Measurements from ENCODE around the gene TRMT44.
"Not testable (repeated sequence)": the region's sequence is repeated elsewhere in the genome, so short reads cannot be mapped to it uniquely, and the experiment has no call there.

TRMT44 gene

GRCh38 chr4:8414377-8414776, 26.2 kb upstream of the TRMT44 start:
- H3K27ac ChIP-seq (ENCODE audit: low read length) = no peak overlapping the region
- H4K20me1 ChIP-seq (ENCODE audit: insufficient read depth, low read length) = peaks cover 14% of the 10 kb centered on the region
- no peak overlapping the region for H2AFZ ChIP-seq (ENCODE audit: low read depth, low read length)
- H3K27me3 ChIP-seq (ENCODE audit: low read depth, low read length) = no peaks in the 10 kb centered on the region
- no peak overlapping the region for H3K4me2 ChIP-seq (ENCODE audit: low read length)
- TF ChIP-seq, protein P1, sequence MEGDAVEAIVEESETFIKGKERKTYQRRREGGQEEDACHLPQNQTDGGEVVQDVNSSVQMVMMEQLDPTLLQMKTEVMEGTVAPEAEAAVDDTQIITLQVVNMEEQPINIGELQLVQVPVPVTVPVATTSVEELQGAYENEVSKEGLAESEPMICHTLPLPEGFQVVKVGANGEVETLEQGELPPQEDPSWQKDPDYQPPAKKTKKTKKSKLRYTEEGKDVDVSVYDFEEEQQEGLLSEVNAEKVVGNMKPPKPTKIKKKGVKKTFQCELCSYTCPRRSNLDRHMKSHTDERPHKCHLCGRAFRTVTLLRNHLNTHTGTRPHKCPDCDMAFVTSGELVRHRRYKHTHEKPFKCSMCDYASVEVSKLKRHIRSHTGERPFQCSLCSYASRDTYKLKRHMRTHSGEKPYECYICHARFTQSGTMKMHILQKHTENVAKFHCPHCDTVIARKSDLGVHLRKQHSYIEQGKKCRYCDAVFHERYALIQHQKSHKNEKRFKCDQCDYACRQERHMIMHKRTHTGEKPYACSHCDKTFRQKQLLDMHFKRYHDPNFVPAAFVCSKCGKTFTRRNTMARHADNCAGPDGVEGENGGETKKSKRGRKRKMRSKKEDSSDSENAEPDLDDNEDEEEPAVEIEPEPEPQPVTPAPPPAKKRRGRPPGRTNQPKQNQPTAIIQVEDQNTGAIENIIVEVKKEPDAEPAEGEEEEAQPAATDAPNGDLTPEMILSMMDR (IDR thresholded peaks at IDR 0.05; ENCODE audit: low read depth, low read length) = no peak
- TF ChIP-seq EZH2phosphoT487 (IDR thresholded peaks at IDR 0.05; ENCODE audit: low read depth) = no peak
- peaks cover 21% of the 10 kb centered on the region for H3K36me3 ChIP-seq (replicated peaks; ENCODE audit: low read depth, low read length)
- no peaks in the 10 kb centered on the region for H3K9me3 ChIP-seq (ENCODE audit: insufficient read depth, low read length)
- no peak overlapping the region for H3K4me3 ChIP-seq (ENCODE audit: low read length)
- peaks cover 22% of the 10 kb centered on the region for H3K79me2 ChIP-seq (ENCODE audit: low read length)
- H3K4me1 ChIP-seq (ENCODE audit: low read length) = no peaks in the 10 kb centered on the region
- H3K9ac ChIP-seq (ENCODE audit: low read length) = no peak overlapping the region

DNA sequence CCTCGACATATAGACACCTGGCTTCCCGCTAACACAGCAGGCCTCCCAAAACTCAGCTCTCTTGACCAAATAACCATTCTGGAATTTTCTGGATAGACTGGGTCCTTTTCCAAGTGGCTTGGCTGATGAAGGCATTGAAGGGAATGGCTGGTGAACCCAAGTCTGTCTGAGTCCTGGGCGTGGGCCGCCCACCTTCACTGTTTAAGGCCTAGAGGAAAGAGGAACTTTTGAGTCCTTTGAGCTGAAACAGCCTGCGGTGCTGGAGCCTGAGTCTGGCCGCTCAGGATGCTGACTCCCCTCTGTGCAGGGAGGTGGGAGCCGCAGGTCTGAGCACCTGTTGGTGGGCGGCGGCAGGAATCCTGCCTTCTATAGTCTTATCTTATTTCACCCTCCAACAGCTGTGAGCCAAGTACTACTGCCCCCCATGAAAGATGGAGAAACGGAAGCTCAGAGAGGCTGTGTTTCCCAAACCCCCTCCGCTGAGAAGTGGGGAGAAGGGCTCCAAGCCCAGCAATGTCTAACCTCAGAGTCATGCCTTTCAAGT, 23.4 kb upstream of the TRMT44 start:
- Histone ChIP-seq H3K4me3 (ENCODE audit: low read length) (no peak overlapping the region), H3K79me2 (ENCODE audit: low read length) (peaks cover 30% of the 10 kb centered on the region), H2AFZ (ENCODE audit: low read depth, low read length) (no peak overlapping the region), H3K9ac (ENCODE audit: low read length) (no peak overlapping the region), H3K36me3 (replicated peaks; ENCODE audit: low read depth, low read length) (peaks cover 19% of the 10 kb centered on the region), H3K4me1 (ENCODE audit: low read length) (no peaks in the 10 kb centered on the region), H3K27me3 (ENCODE audit: low read depth, low read length) (no peaks in the 10 kb centered on the region), H3K4me2 (ENCODE audit: low read length) (no peak overlapping the region), H3K27ac (ENCODE audit: low read length) (no peak overlapping the region), H4K20me1 (ENCODE audit: insufficient read depth, low read length) (peaks cover 17% of the 10 kb centered on the region), H3K9me3 (ENCODE audit: insufficient read depth, low read length) (no peaks in the 10 kb centered on the region)
- TF ChIP-seq, protein P1 (IDR thresholded peaks at IDR 0.05; ENCODE audit: low read depth, low read length) = no peak
- TF ChIP-seq EZH2phosphoT487 (IDR thresholded peaks at IDR 0.05; ENCODE audit: low read depth) = no peak

- TF ChIP-seq, protein P1 (IDR thresholded peaks at IDR 0.05; ENCODE audit: low read depth, low read length) = no peak
- TF ChIP-seq EZH2phosphoT487 (IDR thresholded peaks at IDR 0.05; ENCODE audit: low read depth) = no peak
- Histone ChIP-seq H4K20me1 (ENCODE audit: insufficient read depth, low read length) (peaks cover 17% of the 10 kb centered on the region), H3K79me2 (ENCODE audit: low read length) (peaks cover 30% of the 10 kb centered on the region), H3K9me3 (ENCODE audit: insufficient read depth, low read length) (no peaks in the 10 kb centered on the region), H3K27me3 (ENCODE audit: low read depth, low read length) (no peaks in the 10 kb centered on the region), H3K9ac (ENCODE audit: low read length) (no peak overlapping the region), H3K27ac (ENCODE audit: low read length) (no peak overlapping the region), H3K4me3 (ENCODE audit: low read length) (no peak overlapping the region), H3K4me2 (ENCODE audit: low read length) (no peak overlapping the region), H3K4me1 (ENCODE audit: low read length) (no peaks in the 10 kb centered on the region), H2AFZ (ENCODE audit: low read depth, low read length) (no peak overlapping the region), H3K36me3 (replicated peaks; ENCODE audit: low read depth, low read length) (peaks cover 12% of the 10 kb centered on the region)
Measured at GRCh38 chr4:8419222-8420041, 21.1 kb upstream of the TRMT44 start.

DNA sequence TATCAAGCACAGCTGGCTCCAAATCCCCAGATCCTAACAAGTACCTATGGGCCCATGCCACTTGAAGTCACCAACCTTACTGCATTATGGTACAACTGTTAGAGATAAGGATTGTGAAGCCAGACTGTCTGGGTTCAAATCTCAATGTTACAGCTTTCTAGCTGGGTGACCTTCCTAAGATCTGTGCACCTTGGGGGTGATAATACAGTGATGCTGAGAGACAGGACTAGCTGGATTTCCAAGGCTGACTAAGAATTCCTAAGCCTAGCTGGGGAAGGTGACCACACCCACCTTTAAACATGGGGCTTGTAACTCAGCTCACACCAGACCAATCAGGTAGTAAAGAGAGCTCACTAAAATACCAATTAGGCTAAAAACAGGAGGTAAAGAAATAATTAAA, 20.4 kb upstream of the TRMT44 start:
- not testable (repeated sequence) for H3K4me1 ChIP-seq (ENCODE audit: low read length); H3K4me2 ChIP-seq (ENCODE audit: low read length); H2AFZ ChIP-seq (ENCODE audit: low read depth, low read length); H3K27ac ChIP-seq (ENCODE audit: low read length); H3K27me3 ChIP-seq (ENCODE audit: low read depth, low read length); H3K9ac ChIP-seq (ENCODE audit: low read length); H3K9me3 ChIP-seq (ENCODE audit: insufficient read depth, low read length); H3K36me3 ChIP-seq (replicated peaks; ENCODE audit: low read depth, low read length); H3K4me3 ChIP-seq (ENCODE audit: low read length)
- peaks cover 17% of the 10 kb centered on the region for H4K20me1 ChIP-seq (ENCODE audit: insufficient read depth, low read length)
- H3K79me2 ChIP-seq (ENCODE audit: low read length) = peaks cover 30% of the 10 kb centered on the region

All from OCI-LY3 (cell line).